Right lobe of liver (tissue), 4 donors: ENCODE data around the gene CACNB1.

Source experiments
- POLR2A ChIP-seq: fragments of 450-650 bp; IDR thresholded peaks from one replicate; pipeline ENCODE4 v1.6.1; 2017; ENCODE audit warnings: antibody characterized with exemption, mild to moderate bottlenecking
- TF ChIP-seq, protein P1 (sequence below), 4 donors: fragments of 200-600 bp in 3 of 4; fragments of 450-650 bp in 1 of 4; IDR thresholded peaks; one replicate each; pipeline versions ENCODE4 v1.5.1 to v1.8.0; 2016 to 2022; ENCODE audit warnings: antibody characterized with exemption in 4 of 4, mild to moderate bottlenecking in 2 of 4
- donor health status: DM: no; HTN: no; CAD: no.
- donor health status: DM: no; HTN: no; CAD: no.
- donor health status: DM: no; HTN: yes; CAD: no.

DNA sequence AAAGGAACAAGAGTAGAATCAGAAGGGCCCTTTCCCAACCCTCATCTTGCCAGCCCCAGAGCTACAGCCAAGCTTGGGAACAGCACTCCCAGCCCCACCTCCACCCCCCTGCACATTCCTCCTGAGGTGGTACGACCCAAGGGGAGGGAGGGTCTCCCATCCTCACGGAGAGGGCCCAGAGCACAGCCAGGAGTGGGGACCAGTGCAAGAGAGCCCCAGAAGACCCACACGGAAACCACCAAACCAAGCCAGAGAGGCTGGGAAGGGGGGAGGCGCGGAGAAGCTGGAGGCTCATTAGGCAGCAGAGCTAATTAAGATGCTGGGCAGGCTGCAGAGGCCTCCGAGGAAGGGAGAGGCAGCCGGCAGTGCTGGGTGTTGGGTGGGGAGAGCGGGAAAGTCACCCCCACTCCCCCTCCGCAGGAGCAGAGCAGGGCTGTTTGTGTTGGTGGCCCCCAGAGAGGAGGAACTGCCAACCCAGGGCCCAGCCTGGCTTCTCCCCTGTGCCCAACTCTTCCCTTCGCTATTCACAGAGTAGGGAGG, 2.4 kb downstream of the CACNB1 start:
- TF ChIP-seq, protein P1, sequence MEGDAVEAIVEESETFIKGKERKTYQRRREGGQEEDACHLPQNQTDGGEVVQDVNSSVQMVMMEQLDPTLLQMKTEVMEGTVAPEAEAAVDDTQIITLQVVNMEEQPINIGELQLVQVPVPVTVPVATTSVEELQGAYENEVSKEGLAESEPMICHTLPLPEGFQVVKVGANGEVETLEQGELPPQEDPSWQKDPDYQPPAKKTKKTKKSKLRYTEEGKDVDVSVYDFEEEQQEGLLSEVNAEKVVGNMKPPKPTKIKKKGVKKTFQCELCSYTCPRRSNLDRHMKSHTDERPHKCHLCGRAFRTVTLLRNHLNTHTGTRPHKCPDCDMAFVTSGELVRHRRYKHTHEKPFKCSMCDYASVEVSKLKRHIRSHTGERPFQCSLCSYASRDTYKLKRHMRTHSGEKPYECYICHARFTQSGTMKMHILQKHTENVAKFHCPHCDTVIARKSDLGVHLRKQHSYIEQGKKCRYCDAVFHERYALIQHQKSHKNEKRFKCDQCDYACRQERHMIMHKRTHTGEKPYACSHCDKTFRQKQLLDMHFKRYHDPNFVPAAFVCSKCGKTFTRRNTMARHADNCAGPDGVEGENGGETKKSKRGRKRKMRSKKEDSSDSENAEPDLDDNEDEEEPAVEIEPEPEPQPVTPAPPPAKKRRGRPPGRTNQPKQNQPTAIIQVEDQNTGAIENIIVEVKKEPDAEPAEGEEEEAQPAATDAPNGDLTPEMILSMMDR (IDR thresholded peaks at IDR 0.05) = no peak
- no peak for TF ChIP-seq POLR2A
